PFSK-1 (cell line): ENCODE measurements around the gene CALML3.

Source experiments
- POLR2AphosphoS5 ChIP-seq: IDR thresholded peaks from 2 replicates; pipeline ENCODE4 v1.6.1; 2012; ENCODE audit warnings: low read depth, mild to moderate bottlenecking, control low read depth, low read length, moderate library complexity
- REST ChIP-seq, 2 experiments: IDR thresholded peaks; 2 replicates each; pipeline versions ENCODE4 v1.6.1 to v1.8.0; 2011 to 2012; ENCODE audit warnings: low read depth in 2 of 2, low read length in 2 of 2, control low read depth in 1 of 2, inconsistent platforms in 1 of 2, mild to moderate bottlenecking in 1 of 2, moderate library complexity in 1 of 2; ENCODE audit not compliant: insufficient read depth in 1 of 2
- TAF1 ChIP-seq: IDR thresholded peaks from 2 replicates; pipeline ENCODE4 v1.6.1; 2012; ENCODE audit warnings: low read length, control low read depth, borderline replicate concordance; ENCODE audit not compliant: insufficient read depth

- no peak for TF ChIP-seq TAF1
- TF ChIP-seq POLR2AphosphoS5, result no peak
- no peak for TF ChIP-seq REST (IDR thresholded peaks at IDR 0.05; ENCODE audit: insufficient read depth in 1 of 2, low read depth in 2 of 2, low read length in 2 of 2)
These were observed 38.6 kb upstream of the CALML3 start for GRCh38 chr10:5485948-5486852.
